Smooth muscle cell (in vitro differentiated cells): ENCODE results near the gene CRABP2. TPM values are rescaled to one million over a fixed set of nuclear protein-coding genes. Genes with fewer than 3 reads are reported as not detected.

Experiments
- DNase-seq: peaks from one replicate; lab custom pipeline; 2025; ENCODE audit not compliant: unreplicated experiment; lab: John Stamatoyannopoulos, UW
- H2AFZ ChIP-seq: fragments of 200-600 bp; sonication (generic); 2 replicates; pipeline ENCODE4 v1.6.0; 2016; ENCODE audit warnings: antibody characterized with exemption, low read depth, mild to moderate bottlenecking
- H3F3A ChIP-seq: fragments of 200-600 bp; sonication (generic); 2 replicates; pipeline ENCODE4 v1.6.0; 2017; ENCODE audit warnings: antibody characterized with exemption, low read depth
- H3K27ac ChIP-seq: fragments of 200-600 bp; sonication (generic); 2 replicates; pipeline ENCODE4 v1.5.1; 2016; ENCODE audit warnings: low read depth, mild to moderate bottlenecking
- H3K27me3 ChIP-seq: fragments of 200-600 bp; sonication (generic); 2 replicates; pipeline ENCODE4 v1.6.1; 2016; ENCODE audit warnings: low read depth, mild to moderate bottlenecking
- H3K36me3 ChIP-seq: fragments of 200-600 bp; sonication (generic); 2 replicates; pipeline ENCODE4 v1.5.1; 2016; ENCODE audit warnings: low read depth
- H3K4me1 ChIP-seq: fragments of 200-600 bp; sonication (generic); 2 replicates; pipeline ENCODE4 v1.5.1; 2016; ENCODE audit warnings: low read depth
- H3K4me2 ChIP-seq: fragments of 200-600 bp; sonication (generic); 2 replicates; pipeline ENCODE4 v1.6.0; 2016; ENCODE audit warnings: mild to moderate bottlenecking
- H3K4me3 ChIP-seq: fragments of 200-600 bp; sonication (generic); 2 replicates; pipeline ENCODE4 v1.5.1; 2016; ENCODE audit warnings: mild to moderate bottlenecking
- H3K79me2 ChIP-seq: fragments of 200-600 bp; sonication (generic); 2 replicates; pipeline ENCODE4 v1.6.0; 2016; ENCODE audit warnings: low read depth, mild to moderate bottlenecking
- H3K9ac ChIP-seq: fragments of 200-600 bp; sonication (generic); 2 replicates; pipeline ENCODE4 v1.6.0; 2016; ENCODE audit warnings: low read depth
- H3K9me3 ChIP-seq: fragments of 200-600 bp; sonication (generic); replicated peaks from 2 replicates; pipeline ENCODE4 v1.5.1; 2016; ENCODE audit warnings: low read depth
- H4K20me1 ChIP-seq: fragments of 200-600 bp; sonication (generic); 2 replicates; pipeline ENCODE4 v1.6.0; 2016; ENCODE audit warnings: low read depth
- CTCF ChIP-seq: fragments of 200-600 bp; sonication (generic); IDR thresholded peaks from 2 replicates; pipeline ENCODE4 v1.5.1; 2017; ENCODE audit warnings: borderline replicate concordance, mild to moderate bottlenecking, antibody characterized with exemption; ENCODE audit not compliant: insufficient read depth, poor library complexity, severe bottlenecking
- WGBS: methylation state at CpG from one replicate; pipeline ENCODE4 v1.1.7; 2016; ENCODE audit warnings: low lambda C conversion rate; 5-methylcytosine and 5-hydroxymethylcytosine counted together
- polyA plus RNA-seq: library from polyadenylated mRNA; unstranded; fragments of >200 nt; fragmentation: Nextera tagmentation; extraction: Ambion mirVana; gene quantifications from 2 replicates; pipeline ENCODE4 v1.2.1, GENCODE V29; 2016
- total RNA-seq: library from RNA; depleted of rRNA; stranded (reverse); fragments of >200 nt; gene quantifications from 2 replicates; pipeline ENCODE4 v1.2.3, GENCODE V29; 2014

CRABP2 gene
- total and polyA plus RNA-seq, 2 experiments from 2014 or later, result 86.6 to 145 TPM

GRCh38 chr1:156697481-156697880 lies 7.9 kb downstream of the CRABP2 start:
- Histone ChIP-seq H3K4me1 (peaks cover 19% of the 10 kb centered on the region), H3K9ac (no peak overlapping the region), H3K4me2 (no peak overlapping the region), H3K27me3 (no peaks in the 10 kb centered on the region), H3F3A (peaks cover 11% of the 10 kb centered on the region), H3K36me3 (no peaks in the 10 kb centered on the region), H4K20me1 (peaks cover 21% of the 10 kb centered on the region), H2AFZ (no peak overlapping the region), H3K9me3 (no peaks in the 10 kb centered on the region), H3K79me2 (no peaks in the 10 kb centered on the region), H3K4me3 (no peak overlapping the region), H3K27ac (no peak overlapping the region)
- no peak for DNase-seq
- TF ChIP-seq CTCF, result no peak
- WGBS, result 89% methylated on average over 8 of the region's 8 CpGs

GRCh38 chr1:156696755-156697154 lies 8.6 kb downstream of the CRABP2 start:
- Histone ChIP-seq H3K4me1 (peaks cover 26% of the 10 kb centered on the region), H3K9me3 (no peaks in the 10 kb centered on the region), H3K27me3 (no peaks in the 10 kb centered on the region), H3K9ac (no peak overlapping the region), H4K20me1 (peaks cover 13% of the 10 kb centered on the region), H2AFZ (no peak overlapping the region), H3K36me3 (no peaks in the 10 kb centered on the region), H3K79me2 (no peaks in the 10 kb centered on the region), H3K4me2 (no peak overlapping the region), H3K27ac (no peak overlapping the region), H3F3A (peaks cover 11% of the 10 kb centered on the region), H3K4me3 (no peak overlapping the region)
- no peak for TF ChIP-seq CTCF
- DNase-seq, result no peak
- WGBS, result 92% methylated on average over 8 of the region's 8 CpGs

GRCh38 chr1:156694690-156694962 lies 10.8 kb downstream of the CRABP2 start:
- Histone ChIP-seq H3K9me3 (no peaks in the 10 kb centered on the region), H3K4me1 (peaks cover 45% of the 10 kb centered on the region), H3K27ac (peak overlapping the region; percentile 41), H3K4me2 (peak overlapping the region; percentile 38), H3F3A (peaks cover 16% of the 10 kb centered on the region), H2AFZ (peak overlapping the region; percentile 58), H3K79me2 (no peaks in the 10 kb centered on the region), H3K9ac (no peak overlapping the region), H3K4me3 (no peak overlapping the region), H3K36me3 (no peaks in the 10 kb centered on the region), H3K27me3 (no peaks in the 10 kb centered on the region), H4K20me1 (no peaks in the 10 kb centered on the region)
- no peak for DNase-seq
- no peak for TF ChIP-seq CTCF
- WGBS, result 64% methylated on average over 5 of the region's 5 CpGs

- Histone ChIP-seq H3K9ac (no peak overlapping the region), H2AFZ (peak overlapping the region; percentile 58)
Measured at GRCh38 chr1:156693848-156694689, 11.3 kb downstream of the CRABP2 start.

More at GRCh38 chr1:156693848-156694689, 11.3 kb downstream of the CRABP2 start:
- DNase-seq, result no peak
- no peak overlapping the region for H3K4me3 ChIP-seq
- no peaks in the 10 kb centered on the region for H3K79me2 ChIP-seq
- H3F3A ChIP-seq, result peaks cover 16% of the 10 kb centered on the region
- no peaks in the 10 kb centered on the region for H3K9me3 ChIP-seq
- no peaks in the 10 kb centered on the region for H4K20me1 ChIP-seq
- WGBS, result 39% methylated on average over 12 of the region's 12 CpGs
- H3K36me3 ChIP-seq, result no peaks in the 10 kb centered on the region
- peak overlapping the region; percentile 41 for H3K27ac ChIP-seq
- peak overlapping the region; percentile 38 for H3K4me2 ChIP-seq
- TF ChIP-seq CTCF, result no peak
- no peaks in the 10 kb centered on the region for H3K27me3 ChIP-seq
- H3K4me1 ChIP-seq, result peaks cover 46% of the 10 kb centered on the region
